SU-DHL-6 (cell line): ENCODE results near the gene HK1.

Source experiments
- CTCF ChIP-seq: fragments of 200-600 bp; sonication (generic); IDR thresholded peaks from one replicate; pipeline ENCODE4 v1.5.1; 2017; ENCODE audit warnings: antibody characterized with exemption, mild to moderate bottlenecking, low read length, moderate library complexity; ENCODE audit not compliant: insufficient read depth, poor library complexity, severe bottlenecking
- EZH2phosphoT487 ChIP-seq: fragments of 200-600 bp; sonication (generic), shearing (Covaris generic); conservative IDR thresholded peaks from 2 replicates; pipeline ENCODE4 v1.6.1; 2018; ENCODE audit warnings: mild to moderate bottlenecking, antibody characterized with exemption, low read length, moderate library complexity, mixed read lengths

GRCh38 chr10:69326692-69327091 lies 48.4 kb downstream of the HK1 start:
- no peak for TF ChIP-seq CTCF
- TF ChIP-seq EZH2phosphoT487, result no peak
